ENCODE measurements around the gene DIAPH2.
"Not testable (repeated sequence)": the region's sequence is repeated elsewhere in the genome, so short reads cannot be mapped to it uniquely, and the experiment has no call there.

The DIAPH2 gene

DNA sequence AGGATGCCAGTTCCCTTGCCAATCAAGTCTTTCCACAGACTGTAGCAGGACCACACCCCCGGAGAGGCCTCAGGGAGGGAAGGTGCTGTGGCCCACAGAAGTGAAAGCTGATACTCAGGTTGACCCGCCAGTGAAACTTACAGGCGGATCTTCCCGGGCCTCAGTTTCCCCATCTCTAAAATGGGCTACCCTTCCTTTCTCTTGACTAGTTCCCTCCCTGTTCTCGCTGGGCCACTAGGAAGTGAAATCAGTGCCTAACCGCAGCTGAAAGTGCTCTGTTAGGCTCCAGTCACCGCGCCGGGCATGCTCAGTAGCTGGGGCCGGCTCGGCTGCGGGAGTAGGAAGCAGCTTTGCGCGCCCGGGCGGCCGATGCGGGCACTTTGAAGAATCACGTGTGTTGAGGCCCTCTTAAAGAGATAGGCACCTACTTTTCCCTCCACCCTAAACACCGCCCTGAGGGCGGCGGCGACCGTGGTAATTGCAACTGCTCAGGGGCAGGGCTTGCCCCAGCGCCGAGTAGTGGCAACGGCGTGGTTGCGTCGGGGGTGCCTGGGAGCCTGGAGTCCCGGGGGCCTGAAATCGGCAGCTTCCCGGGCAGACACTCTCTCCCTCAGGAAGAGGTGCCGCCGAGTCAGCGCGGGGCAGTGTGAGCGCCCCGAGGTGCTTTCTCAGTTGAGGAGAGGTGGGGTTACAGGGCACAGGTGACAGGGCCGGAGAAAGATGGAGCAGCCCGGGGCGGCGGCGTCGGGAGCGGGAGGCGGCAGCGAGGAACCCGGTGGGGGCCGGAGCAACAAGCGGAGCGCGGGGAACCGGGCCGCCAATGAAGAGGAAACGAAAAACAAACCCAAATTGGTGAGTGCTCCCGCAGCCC lies at the start of gene DIAPH2:
TSS of gene DIAPH2 (plus strand) at position 504 of the 871 bp plus-strand sequence.
- peak; percentile 91 for DNase-seq (ENCODE audit: low spot score)

DNA sequence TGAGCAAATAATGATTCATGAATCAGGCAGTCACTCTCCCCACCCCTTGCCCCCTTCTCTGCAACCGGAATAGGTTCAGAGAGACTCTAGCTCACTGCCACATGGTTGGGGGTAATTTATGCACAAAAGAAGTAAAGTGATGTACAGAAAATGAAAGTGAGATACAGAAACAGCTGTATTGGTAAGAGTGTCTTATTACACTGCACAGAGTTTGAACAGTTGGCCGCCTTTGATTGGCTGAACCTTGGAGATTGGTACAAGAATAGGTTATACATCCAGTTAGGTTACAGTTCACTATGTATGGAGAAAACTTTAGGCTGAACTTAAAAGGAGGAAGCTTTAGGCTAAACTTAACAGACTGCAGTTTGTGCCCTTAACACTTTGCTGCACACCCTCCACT lies 34.6 kb upstream of the DIAPH2 start:
- DNase-seq (ENCODE audit: low spot score), result no peak

DNA sequence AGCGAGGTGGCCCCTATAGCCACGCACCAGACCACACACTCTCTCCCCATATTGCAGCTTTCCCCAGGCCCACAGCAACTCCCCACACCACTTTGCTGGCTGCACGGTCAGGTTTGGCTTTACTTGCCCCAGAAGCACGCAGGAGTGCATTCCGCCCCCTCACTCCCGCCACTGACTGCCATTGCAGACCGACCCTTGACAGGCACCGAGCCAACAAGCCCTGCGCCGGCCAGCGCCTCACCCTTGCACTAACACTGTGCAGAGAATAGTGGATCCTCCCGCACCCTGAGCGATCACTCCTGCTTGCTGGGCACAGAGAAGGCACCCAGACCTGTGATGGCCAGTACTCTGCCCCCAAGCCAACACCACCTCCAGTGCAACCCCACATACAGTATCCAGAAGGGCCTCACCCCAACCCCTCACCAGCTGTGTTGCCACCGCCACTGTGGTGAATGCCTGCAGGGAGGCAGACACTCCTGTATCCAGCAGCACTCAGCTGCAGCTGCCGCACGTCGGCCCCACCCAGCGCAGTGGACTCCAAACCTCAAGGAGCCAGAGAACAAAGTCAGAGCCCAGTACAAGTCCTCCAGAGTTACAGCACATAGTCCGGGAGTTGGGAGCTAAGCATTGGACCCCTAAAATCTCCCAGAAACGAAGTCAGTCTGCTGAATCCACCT lies 28.6 kb upstream of the DIAPH2 start:
- no peak for DNase-seq (ENCODE audit: low spot score)

DNA sequence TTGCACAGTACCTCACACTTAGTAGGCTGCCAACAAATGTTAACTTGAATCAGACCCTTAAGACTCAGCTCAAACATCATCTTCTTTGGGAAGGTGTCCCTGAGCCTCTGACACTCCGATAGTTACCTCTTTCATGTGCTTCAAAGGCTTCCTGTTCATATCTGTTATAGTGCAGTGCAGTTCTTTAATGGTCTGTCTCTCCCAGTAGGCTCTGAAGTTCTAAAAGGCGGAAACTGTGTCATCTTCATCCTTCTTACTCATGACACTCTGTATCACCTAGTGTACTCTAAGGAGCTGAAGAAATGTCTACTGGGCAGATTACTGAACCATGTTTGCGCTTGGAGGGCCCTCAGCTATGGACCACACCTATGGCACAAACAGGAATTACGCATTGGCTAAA lies 2.1 kb upstream of the DIAPH2 start:
- DNase-seq (ENCODE audit: low spot score), result no peak

DNA sequence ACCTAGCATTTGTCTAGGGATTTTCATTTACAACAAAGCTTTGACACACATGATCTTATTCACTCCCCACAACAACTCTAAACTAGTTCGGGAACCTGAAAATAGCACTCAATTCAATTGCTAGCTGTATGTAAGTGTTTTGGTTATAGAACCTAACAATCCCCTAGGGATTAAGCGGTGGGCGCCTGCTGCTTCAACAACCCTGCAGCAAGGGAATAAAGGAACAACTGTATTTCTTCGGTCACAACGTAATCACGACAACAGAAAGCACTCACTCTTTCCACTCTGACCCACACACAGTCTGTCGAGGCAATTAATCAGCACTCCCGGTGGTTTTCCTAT lies 674 bp upstream of the DIAPH2 start:
- DNase-seq (ENCODE audit: low spot score), result no peak

DNA sequence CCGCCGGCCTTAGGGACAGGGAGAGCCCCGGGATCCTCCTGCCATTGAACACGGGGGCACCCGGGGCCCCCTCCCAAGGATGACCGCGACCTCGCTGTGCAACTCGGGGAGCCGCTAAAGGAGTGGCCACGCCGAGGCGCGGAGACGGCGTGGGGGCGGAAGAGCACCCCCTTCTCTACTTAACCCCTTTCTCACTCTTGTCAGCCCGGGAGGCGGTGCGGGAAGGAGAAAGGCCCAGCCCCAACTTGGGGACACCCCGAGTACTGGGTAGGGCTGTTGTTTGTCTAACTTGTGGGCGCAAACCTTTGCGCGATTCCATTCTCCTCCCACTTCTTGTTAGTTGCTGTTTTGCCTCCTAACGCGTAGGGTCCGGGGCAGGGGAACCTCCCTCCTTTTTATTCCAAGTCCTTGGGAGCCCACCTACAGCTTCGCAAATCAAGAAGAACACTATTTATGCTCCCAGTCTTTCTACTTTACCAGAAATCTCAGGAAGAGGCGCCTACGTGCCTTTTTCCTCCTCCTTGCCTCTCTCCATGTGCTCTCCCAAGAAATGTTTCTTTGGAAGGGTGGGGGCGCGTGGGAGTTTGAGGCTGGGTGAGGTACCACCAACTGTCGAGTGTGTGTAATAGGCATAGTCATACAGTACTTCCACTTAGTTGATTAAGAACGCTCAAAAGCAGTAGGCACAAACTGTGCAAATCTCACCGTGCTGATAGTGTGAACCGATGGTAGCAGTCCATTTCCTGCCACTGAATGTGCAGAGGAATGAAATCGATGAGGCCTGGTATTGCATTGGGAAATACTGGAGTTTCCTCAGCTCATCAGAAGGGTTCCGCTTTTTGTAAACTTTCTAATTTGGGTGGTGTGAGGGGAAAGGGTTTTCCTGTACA lies 813 bp downstream of the DIAPH2 start:
- DNase-seq (ENCODE audit: low spot score), result peak; percentile 45

DNA sequence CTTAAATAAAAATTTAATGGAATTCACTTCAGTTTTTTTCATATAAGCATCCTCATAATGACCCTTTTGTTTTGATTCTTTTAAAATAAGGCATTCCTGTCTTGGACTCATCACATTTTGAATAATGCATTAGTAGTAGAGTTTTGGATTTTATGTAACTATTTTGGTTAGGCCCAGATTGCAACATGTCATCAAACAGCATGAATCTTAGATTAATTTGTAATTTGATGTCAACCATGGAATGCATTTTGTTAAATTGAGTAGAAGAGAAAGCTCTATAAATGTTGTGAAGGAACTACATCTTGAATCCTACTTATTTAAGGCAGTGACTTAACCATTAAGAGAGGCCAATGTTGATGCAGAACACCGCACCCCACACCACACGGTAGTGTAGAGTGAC lies 3.1 kb downstream of the DIAPH2 start:
- no peak for DNase-seq (ENCODE audit: low spot score)

DNA sequence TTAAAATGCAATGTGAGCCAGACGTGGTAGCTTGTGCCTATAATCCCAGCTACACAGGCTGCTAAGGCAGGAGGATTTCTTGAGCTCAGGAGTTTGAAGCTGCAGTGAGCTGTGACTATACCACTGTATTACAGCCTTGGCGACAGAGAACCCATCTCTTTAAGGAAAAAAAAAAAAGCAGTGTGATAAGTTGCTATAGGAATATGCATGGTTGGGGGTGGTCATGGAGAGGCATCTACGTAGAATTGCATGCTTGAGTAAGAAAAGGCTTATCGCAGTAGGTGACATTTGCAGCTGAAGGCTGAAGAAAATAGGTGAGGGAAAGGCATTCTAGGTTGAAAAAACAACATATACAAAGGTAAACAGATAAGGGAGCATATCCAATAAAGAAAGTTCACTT lies 4.1 kb downstream of the DIAPH2 start:
- DNase-seq (ENCODE audit: low spot score), result no peak

DNA sequence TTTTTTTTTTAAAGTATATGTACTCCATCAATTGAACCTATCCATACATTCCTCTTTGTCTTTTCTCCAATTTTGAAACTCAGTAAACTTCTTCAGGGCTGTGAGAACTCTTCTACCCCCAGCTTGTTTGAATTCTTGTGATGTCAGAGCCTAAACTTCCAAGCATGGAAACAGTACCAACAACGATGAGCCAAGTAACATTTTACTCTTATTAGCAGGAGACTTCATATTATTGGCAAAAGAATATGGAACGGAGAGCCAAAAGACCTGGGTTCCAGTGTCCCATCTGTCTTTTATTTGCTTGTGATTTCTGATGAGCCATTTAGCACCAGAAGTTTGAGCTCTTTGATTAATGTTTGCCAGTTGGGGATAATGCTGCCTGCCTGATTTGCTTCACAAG lies 5.3 kb downstream of the DIAPH2 start:
- no peak for DNase-seq (ENCODE audit: low spot score)

DNA sequence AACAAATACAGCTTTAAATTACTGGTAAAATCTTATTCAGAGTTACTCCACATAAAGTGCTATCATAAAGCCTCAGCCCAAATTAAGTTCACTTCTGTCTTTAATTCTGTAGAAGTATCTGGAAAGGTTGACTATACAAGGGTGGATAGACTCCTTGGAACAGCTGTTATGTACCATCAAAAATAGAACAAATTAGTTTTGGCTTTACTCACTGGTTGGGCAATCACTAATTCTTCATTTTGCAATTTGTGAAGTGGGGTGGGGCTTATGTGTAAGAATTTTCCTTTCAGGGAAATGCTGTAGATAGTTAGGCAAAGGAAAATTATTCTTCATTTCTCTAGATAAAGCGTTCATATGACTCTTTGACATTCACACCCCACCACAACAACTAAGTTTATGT lies 7.8 kb downstream of the DIAPH2 start:
- DNase-seq (ENCODE audit: low spot score), result no peak

DNA sequence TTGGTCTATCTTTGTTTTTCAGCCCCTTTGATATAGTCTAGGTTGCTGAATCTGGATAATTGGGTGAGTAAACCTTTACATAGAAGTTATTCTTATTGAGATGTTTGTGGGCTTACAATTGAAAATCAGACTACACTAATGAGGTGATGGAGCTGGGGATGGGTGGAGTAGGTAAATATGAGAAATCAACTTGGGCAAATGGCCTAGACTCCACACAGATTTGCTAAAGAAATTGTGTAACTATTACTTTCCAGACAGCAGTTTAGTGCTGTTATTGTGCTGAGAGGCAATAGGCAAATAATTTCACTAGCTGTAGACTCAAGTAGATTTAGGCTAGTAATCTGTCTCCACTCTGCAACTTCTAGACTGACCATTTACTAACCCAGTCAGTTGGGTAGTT lies 8.2 kb downstream of the DIAPH2 start:
- DNase-seq (ENCODE audit: low spot score), result no peak

DNA sequence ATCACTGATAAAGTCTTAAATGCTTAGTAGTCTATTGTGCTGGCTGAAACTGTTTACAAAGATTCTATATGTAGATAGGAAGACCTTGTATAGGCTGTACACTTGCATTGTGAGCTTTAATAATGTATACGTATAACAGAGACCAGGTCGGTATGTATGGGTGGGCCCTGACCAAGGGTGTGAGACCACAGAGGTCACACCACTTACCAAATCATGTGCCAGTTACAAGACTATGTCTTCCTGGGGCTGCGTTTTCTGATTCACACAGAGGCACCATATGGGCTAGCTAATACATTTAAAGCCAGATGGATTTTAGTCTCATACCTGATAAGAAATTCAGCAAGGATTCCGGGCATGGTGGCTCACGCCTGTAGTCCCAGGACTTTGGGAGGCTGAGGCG lies 8.8 kb downstream of the DIAPH2 start:
- DNase-seq (ENCODE audit: low spot score), result no peak

DNA sequence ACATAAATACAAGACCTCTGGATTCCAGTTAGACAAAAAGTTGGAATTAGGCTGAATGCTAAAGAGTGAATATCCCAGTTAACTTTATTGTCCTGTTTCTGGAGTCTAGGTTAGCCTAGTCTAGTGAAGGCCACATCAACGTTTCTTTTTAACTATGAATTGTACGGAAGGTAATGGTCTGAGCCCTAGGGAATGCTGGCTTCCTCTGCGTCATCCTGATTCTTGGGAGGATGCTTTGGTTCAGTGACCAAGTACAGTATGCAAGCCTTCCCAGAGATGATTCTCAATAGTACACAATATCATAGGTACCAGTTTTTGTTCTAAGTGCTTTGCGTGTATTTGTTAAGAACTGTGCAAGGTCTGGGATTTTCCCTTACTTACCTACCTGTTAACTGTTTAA lies 11.8 kb downstream of the DIAPH2 start:
- DNase-seq (ENCODE audit: low spot score), result no peak

DNA sequence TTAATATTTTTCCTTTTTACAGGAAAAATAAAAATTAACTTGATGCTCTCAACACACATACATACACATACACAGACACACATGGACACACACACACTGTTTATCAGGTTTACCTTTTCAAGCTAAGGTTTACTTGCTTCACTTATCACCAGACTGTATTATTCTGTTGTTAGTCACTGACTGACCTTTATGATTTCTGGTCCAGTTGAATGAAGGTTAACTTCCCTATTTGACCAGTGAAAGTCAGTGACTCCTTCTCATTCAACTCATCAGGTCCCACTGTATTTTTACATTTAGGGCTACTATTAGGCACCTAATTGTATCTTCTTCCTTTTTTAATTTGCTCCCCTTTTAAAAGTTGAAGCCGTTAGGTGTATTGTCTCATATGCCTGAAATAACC lies 16.0 kb downstream of the DIAPH2 start:
- no peak for DNase-seq (ENCODE audit: low spot score)

DNA sequence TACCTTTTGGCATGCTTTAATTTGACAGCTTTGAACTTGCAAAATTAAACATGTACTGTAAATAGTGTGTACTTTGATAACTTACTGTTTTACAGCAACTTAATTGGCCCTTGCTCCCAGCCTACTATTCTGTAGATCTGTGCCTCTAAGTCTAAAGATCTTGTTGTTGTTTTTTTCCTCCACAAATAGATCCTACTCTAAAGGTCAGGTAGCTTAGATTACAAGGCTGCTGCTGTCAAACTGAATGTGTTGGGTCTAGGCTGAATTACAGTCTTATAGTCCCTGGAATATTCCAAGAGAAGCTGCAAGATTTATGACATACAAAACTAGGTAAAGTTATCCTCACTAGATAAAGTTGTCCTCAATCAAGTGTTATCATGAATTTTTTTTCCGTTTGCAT lies 18.7 kb downstream of the DIAPH2 start:
- DNase-seq (ENCODE audit: low spot score), result no peak

DNA sequence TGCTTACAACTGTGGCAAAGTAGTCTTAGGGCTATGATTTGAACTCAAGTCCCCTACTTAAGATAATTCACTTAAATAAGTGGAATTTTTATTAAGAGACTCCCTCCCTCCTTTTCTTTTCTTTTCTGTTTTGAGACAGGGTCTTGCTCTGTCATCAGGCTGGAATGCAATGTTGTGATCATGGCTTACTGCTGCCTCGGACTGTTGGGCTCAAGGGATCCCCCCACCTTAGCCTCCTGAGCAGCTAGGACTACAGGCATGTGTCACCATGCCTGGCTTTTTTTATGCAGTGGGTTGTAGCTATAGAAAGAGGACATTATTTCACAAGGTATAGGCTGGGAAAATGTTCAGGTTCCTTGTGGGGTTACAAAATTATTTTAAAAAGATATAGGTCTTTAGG lies 19.2 kb downstream of the DIAPH2 start:
- DNase-seq (ENCODE audit: low spot score), result no peak

DNA sequence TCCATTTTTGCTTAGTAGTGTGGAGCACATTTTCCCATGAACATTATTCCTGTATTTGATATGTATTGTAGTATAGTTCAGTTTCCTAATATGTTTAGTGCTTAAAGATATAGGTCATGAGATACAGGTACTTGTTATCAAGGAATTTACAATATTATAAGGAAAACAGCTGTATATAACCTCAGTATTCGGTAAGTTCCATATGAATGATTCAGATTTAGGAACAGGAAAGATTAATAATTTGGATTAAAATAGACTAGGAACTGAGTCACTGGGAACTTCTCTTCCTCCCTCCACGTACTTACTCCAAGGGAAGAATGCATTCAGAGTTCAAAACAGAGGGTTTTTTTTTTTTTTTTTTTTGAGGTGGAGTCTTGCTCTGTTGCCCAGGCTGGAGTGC lies 20.0 kb downstream of the DIAPH2 start:
- no peak for DNase-seq (ENCODE audit: low spot score)

DNA sequence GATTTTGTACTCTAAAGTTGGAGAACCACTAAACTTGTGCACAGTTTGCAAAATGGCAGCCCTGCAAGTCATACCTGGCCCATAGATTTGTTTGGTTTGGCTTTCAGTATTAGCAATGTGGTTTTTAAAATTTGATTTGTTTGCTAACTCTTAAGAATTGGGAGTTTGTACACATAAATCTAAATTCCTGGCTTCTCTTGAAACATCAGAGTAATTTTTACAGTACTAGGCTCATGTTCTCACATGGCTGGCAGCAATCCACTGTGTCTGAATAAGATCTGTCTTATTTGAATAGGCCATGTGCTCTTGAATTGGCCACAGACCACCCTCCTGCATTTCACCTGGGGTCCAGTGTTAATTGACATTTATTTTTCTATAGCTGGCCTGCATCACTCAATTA lies 21.3 kb downstream of the DIAPH2 start:
- no peak for DNase-seq (ENCODE audit: low spot score)

DNA sequence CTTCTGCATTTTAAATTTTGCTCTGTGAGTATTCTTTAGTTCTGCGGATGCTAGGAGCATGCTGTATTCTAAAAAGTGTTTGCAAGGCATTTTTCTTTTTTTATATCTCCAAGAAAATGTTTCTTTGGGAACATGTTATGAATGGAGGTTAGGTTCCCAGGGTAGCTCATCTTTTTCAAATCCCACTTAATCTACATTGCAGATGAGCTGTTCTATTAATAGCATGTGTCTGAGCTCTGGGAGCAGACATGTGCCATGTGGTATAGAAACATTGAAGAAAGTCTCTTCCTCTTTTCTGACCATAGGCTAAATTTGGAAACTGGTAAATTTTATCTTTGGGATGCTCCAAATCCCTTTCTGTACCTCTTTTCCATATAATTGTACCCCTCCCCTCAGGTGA lies 23.2 kb downstream of the DIAPH2 start:
- DNase-seq (ENCODE audit: low spot score), result no peak

DNA sequence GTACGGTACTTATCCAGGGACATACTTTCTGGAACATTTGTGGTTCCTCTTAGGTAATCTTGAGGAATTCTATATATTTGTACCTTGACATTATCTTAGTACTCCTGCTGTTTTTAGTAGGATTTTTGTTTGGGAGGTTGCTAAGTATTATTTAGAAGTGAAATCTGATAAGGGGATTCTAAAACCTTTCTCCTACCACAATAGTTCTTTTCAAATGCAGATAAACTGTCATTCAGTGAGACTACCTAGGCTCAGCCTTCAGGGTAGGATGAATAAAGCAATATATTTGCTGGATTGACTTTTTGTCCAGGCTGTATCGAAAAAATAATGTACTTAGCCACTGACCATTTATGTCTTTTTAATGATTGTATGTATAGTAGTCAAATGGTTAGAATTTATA lies 25.4 kb downstream of the DIAPH2 start:
- no peak for DNase-seq (ENCODE audit: low spot score)

DNA sequence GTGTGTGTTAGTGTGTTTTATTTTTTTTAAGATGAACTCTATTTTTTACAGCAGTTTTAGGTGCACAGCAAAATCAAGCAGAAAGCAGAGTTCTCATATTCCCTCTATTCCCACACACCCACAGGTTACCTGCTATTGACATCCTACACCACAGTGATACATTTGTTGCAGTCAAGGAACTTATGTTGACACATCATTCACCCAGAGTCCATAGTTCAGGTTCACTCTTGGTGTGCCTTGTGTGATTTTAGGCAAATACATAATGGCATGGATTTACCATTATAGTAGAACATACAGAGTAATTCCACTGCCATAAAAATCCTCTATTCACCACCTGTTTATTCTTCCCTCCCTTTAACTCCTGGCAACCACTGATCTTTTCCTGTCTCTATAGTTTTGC lies 28.7 kb downstream of the DIAPH2 start:
- no peak for DNase-seq (ENCODE audit: low spot score)

DNA sequence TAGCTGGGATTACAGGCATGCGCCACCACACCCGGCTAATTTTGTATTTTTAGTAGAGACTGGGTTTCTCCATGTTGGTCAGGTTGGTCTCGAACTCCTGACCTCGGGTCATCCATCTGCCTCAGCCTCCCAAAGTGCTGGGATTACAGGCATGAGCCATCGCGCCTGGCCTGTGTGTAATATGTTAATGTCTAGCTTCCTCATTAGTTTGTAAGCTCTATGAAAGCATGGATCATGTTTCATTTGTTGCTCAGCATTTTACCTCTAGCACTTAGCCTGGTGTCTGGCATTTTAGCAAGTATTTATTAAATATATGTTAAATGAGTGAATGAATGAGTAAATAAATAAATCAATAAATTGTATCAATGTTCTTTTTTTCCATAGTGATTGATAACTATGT lies 29.8 kb downstream of the DIAPH2 start:
- not testable (repeated sequence) for DNase-seq (ENCODE audit: low spot score)

DNA sequence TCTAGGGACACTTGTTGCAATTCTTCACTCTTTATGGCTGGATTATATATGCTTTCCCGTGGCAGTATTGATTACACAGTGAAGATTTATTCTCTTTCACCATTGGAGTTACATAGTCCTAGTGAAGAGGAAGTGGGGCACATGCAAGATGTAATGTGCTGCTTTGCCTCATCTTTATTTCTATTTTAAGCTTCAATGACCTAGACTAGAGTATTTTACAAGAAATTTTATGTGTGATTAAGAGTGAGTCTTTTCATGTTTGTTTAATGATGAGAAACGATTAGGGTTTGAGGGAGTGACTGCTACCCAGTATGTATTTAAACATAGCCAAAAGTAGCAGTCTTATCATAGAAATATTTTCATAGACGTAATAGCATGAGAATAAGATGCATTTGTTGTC lies 30.8 kb downstream of the DIAPH2 start:
- no peak for DNase-seq (ENCODE audit: low spot score)
